ENCODE measurements around the gene AKNA.

The AKNA gene

GRCh38 chr9:114345493-114346065 is 42.2 kb downstream of the AKNA start:
- TF ChIP-seq, protein P1, sequence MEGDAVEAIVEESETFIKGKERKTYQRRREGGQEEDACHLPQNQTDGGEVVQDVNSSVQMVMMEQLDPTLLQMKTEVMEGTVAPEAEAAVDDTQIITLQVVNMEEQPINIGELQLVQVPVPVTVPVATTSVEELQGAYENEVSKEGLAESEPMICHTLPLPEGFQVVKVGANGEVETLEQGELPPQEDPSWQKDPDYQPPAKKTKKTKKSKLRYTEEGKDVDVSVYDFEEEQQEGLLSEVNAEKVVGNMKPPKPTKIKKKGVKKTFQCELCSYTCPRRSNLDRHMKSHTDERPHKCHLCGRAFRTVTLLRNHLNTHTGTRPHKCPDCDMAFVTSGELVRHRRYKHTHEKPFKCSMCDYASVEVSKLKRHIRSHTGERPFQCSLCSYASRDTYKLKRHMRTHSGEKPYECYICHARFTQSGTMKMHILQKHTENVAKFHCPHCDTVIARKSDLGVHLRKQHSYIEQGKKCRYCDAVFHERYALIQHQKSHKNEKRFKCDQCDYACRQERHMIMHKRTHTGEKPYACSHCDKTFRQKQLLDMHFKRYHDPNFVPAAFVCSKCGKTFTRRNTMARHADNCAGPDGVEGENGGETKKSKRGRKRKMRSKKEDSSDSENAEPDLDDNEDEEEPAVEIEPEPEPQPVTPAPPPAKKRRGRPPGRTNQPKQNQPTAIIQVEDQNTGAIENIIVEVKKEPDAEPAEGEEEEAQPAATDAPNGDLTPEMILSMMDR (conservative IDR thresholded peaks at IDR 0.05) = no peak
- H3K27ac ChIP-seq = no peak overlapping the region

GRCh38 chr9:114344692-114345091 is 43.1 kb downstream of the AKNA start:
- TF ChIP-seq, protein P1 (conservative IDR thresholded peaks at IDR 0.05) = no peak
- peak overlapping the region; percentile 28; the same call in 1 of the 2 replicates for H3K27ac ChIP-seq

- peak overlapping the region; percentile 28; the same call in 1 of the 2 replicates for H3K27ac ChIP-seq
- TF ChIP-seq, protein P1 (conservative IDR thresholded peaks at IDR 0.05) = no peak
Observed at GRCh38 chr9:114344188-114344566, 43.6 kb downstream of the AKNA start.

DNA sequence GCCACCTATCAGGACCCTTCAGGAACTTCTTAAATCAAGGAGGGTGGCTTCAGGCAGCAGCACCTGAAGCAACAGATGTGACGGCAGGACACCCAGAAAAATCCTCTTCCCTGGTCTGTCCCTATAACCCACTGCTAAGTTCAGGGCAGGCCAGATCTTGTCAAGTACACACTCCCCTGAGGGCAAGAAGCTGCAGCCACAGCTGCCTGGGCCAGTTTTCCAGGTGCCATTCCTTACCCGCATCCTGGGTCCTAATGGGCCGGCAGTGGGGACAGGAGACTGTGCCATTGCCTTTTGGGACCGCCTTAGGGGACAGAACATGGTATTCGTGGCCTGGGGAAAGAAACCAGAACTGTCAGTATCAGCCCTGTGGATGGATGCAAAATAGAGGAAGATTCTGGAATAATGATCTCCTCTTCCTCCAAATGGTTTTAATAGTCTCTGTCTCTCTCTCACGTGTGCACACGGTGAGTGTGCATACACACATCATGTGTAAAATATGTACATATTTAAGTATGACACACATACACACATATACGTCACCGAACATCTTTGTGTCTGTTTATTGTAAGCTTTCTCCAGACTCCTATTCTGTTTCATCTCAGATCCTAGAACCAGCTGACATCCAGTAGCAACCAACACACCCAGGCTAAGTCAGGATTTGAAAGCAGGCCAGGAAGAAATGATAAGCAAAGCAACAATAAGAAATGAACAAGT is 44.2 kb downstream of the AKNA start:
- H3K27ac ChIP-seq = peak overlapping the region; percentile 28; the same call in 1 of the 2 replicates
- TF ChIP-seq, protein P1 (conservative IDR thresholded peaks at IDR 0.05) = no peak

GRCh38 chr9:114342755-114343440 is 44.9 kb downstream of the AKNA start:
- TF ChIP-seq, protein P1 (conservative IDR thresholded peaks at IDR 0.05) = no peak
- H3K27ac ChIP-seq = no peak overlapping the region

- TF ChIP-seq, protein P1 (conservative IDR thresholded peaks at IDR 0.05) = no peak
- no peak overlapping the region for H3K27ac ChIP-seq
Observed at GRCh38 chr9:114341991-114342390, 45.8 kb downstream of the AKNA start.

DNA sequence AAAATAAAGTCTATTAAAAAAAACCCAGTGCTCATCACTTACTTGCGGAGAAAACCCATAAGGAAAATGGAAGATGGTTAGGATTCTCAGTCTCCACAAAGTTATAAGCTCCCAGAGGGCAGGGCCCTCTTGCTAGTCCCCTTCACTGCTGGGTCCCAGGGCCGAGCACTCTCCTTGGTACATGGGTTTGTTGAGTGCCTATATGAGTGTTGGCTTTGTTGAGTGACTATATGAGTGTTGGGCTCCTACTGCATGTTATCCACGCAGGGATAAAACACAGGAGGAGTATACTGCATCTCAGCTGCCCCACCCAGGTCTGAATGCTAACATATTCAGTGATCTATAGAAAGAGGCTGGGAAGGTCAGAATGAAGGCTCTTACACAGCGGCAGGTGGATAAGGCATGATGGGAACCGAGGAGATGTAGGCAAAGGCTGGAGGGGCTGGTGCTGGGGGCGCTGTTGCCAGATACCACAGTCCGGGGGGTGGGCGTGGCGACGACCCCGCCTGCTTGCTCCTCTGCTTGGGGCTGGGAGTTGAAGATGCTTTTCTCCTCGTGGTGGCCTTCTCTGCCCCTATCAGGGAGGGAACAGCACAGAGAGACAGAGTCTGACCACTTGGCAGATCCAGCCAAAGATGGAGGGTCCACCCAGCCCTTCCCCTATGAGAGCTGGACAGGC is 46.5 kb downstream of the AKNA start:
- no peak overlapping the region for H3K27ac ChIP-seq
- TF ChIP-seq, protein P1 (conservative IDR thresholded peaks at IDR 0.05) = no peak
